IMR-90 (cell line): ENCODE data around the gene PHF21B. TPM values are rescaled to one million over a fixed set of nuclear protein-coding genes. Genes with fewer than 3 reads are reported as not detected.

Experiments used
- ATAC-seq: fragments of 200-7000 bp; cut with Tn5 transposase; 2 replicates; pipeline ENCODE4 v1.9.1; 2020; ENCODE audit warnings: low read depth, mild to moderate bottlenecking, moderate library complexity
- BruUV-seq: library from RNA; stranded (reverse); fragments of 400-500 nt; replicated peaks from 2 replicates; lab custom pipeline; 2021; lab: Mats Ljungman, UMichigan
- CTCF ChIA-PET: fragments of 300-600 bp; formaldehyde crosslinking; extraction: SDS; loops from one replicate; lab custom pipeline; 2021; ENCODE audit warnings: antibody characterized with exemption; lab: Yijun Ruan, JAX
- POLR2A ChIA-PET: fragments of 300-600 bp; sonication (Branson Sonifier 250); formaldehyde crosslinking; loops from one replicate; lab custom pipeline; 2022; ENCODE audit warnings: antibody characterized with exemption; ENCODE audit not compliant: unreplicated experiment; lab: Charles Lee
- DNase-seq: peaks from one replicate; pipeline ENCODE4 v3.0.0; 2013
- H2AFZ ChIP-seq: replicated peaks from 2 replicates; pipeline ENCODE3; 2013; ENCODE audit warnings: low read length, mild to moderate bottlenecking; ENCODE audit not compliant: poor library complexity
- H2AK5ac ChIP-seq: 2 replicates; pipeline ENCODE4 v1.6.1; 2013; ENCODE audit warnings: low read depth, low read length, inconsistent platforms
- H2AK9ac ChIP-seq: replicated peaks from 2 replicates; pipeline ENCODE3; 2013; ENCODE audit warnings: mild to moderate bottlenecking, low read depth, low read length, moderate library complexity; ENCODE audit not compliant: poor library complexity
- H2BK120ac ChIP-seq: 2 replicates; pipeline ENCODE4 v1.6.1; 2013; ENCODE audit warnings: low read depth, low read length, inconsistent platforms
- H2BK15ac ChIP-seq: 3 replicates; pipeline ENCODE4 v1.6.1; 2013; ENCODE audit warnings: low read depth, low read length, inconsistent platforms
- H2BK20ac ChIP-seq: 2 replicates; pipeline ENCODE4 v1.6.1; 2013; ENCODE audit warnings: low read depth, mild to moderate bottlenecking, inconsistent platforms, low read length, moderate library complexity
- H2BK5ac ChIP-seq: 2 replicates; pipeline ENCODE4 v1.6.1; 2013; ENCODE audit warnings: mild to moderate bottlenecking, low read depth, low read length, inconsistent platforms; ENCODE audit not compliant: poor library complexity, severe bottlenecking
- H3K14ac ChIP-seq: replicated peaks from 2 replicates; pipeline ENCODE4 v1.6.1; 2013; ENCODE audit warnings: low read depth, low read length, inconsistent platforms
- H3K18ac ChIP-seq: 2 replicates; pipeline ENCODE4 v1.6.1; 2013; ENCODE audit warnings: low read depth, low read length, control low read depth
- H3K23ac ChIP-seq: 2 replicates; pipeline ENCODE4 v1.6.1; 2013; ENCODE audit warnings: low read depth, low read length, inconsistent platforms
- H3K27ac ChIP-seq: 2 replicates; pipeline ENCODE4 v1.5.1; 2013; ENCODE audit warnings: mild to moderate bottlenecking, control low read depth, low read length; ENCODE audit not compliant: insufficient read depth
- H3K27me3 ChIP-seq: 2 replicates; pipeline ENCODE4 v1.6.1; 2013; ENCODE audit warnings: low read length; ENCODE audit not compliant: control insufficient read depth, insufficient read depth
- H3K36me3 ChIP-seq: 2 replicates; pipeline ENCODE4 v1.6.1; 2013; ENCODE audit warnings: low read length, mixed read lengths; ENCODE audit not compliant: control insufficient read depth, insufficient read depth
- H3K4ac ChIP-seq: 2 replicates; pipeline ENCODE4 v1.6.1; 2013; ENCODE audit warnings: low read depth, low read length, inconsistent platforms
- H3K4me1 ChIP-seq: 2 replicates; pipeline ENCODE4 v1.6.1; 2013; ENCODE audit warnings: low read length, mixed read lengths; ENCODE audit not compliant: control insufficient read depth, insufficient read depth
- H3K4me2 ChIP-seq: 2 replicates; pipeline ENCODE4 v1.6.1; 2013; ENCODE audit warnings: low read depth, mild to moderate bottlenecking, control low read depth, low read length, moderate library complexity
- H3K4me3 ChIP-seq: 2 replicates; pipeline ENCODE4 v1.5.1; 2013; ENCODE audit warnings: low read depth, mild to moderate bottlenecking, control low read depth, low read length, moderate library complexity; ENCODE audit not compliant: insufficient read depth
- H3K56ac ChIP-seq: 2 replicates; pipeline ENCODE4 v1.6.1; 2013; ENCODE audit warnings: low read length, inconsistent platforms; ENCODE audit not compliant: insufficient read depth; ENCODE audit errors: extremely low read depth
- H3K79me1 ChIP-seq, 2 experiments: 2 replicates each; pipeline ENCODE4 v1.6.1; 2013; ENCODE audit warnings: low read length in 2 of 2, inconsistent platforms in 1 of 2, low read depth in 1 of 2
- H3K9ac ChIP-seq: 2 replicates; pipeline ENCODE4 v1.6.1; 2013; ENCODE audit warnings: low read depth, low read length, control low read depth
- H3K9me1 ChIP-seq: 2 replicates; pipeline ENCODE4 v1.6.1; 2013; ENCODE audit warnings: low read length, inconsistent platforms; ENCODE audit not compliant: insufficient read depth
- H3K9me3 ChIP-seq: 2 replicates; pipeline ENCODE4 v1.6.1; 2013; ENCODE audit warnings: low read length; ENCODE audit not compliant: control insufficient read depth, insufficient read depth
- H4K20me1 ChIP-seq: 2 replicates; pipeline ENCODE4 v1.6.1; 2013; ENCODE audit warnings: low read length, inconsistent platforms; ENCODE audit not compliant: insufficient read depth
- H4K5ac ChIP-seq: 2 replicates; pipeline ENCODE4 v1.6.1; 2013; ENCODE audit warnings: mild to moderate bottlenecking, low read depth, low read length, control low read depth
- H4K8ac ChIP-seq, 2 experiments: 2 replicates each; pipeline ENCODE4 v1.6.1; 2013; ENCODE audit warnings: low read depth in 2 of 2, low read length in 2 of 2, control low read depth in 1 of 2, inconsistent platforms in 1 of 2
- H4K91ac ChIP-seq: 2 replicates; pipeline ENCODE4 v1.6.1; 2013; ENCODE audit warnings: low read depth, low read length, inconsistent platforms; ENCODE audit not compliant: insufficient read depth
- BHLHE40 ChIP-seq: fragments of 150-350 bp; IDR thresholded peaks from 2 replicates; pipeline ENCODE4 v1.6.1; 2016; ENCODE audit warnings: mild to moderate bottlenecking, low read depth, low read length
- CEBPB ChIP-seq: IDR thresholded peaks from 2 replicates; pipeline ENCODE4 v1.6.1; 2012; ENCODE audit warnings: low read depth, low read length, improper control_type of control experiment
- FOS ChIP-seq: fragments of 150-350 bp; IDR thresholded peaks from 2 replicates; pipeline ENCODE4 v1.6.1; 2016; ENCODE audit warnings: low read depth, low read length
- MAFK ChIP-seq: IDR thresholded peaks from 2 replicates; pipeline ENCODE4 v1.6.1; 2012; ENCODE audit warnings: low read depth, low read length, improper control_type of control experiment
- MAZ ChIP-seq: IDR thresholded peaks from 2 replicates; pipeline ENCODE4 v1.6.1; 2012; ENCODE audit warnings: low read depth, mild to moderate bottlenecking, low read length, improper control_type of control experiment, moderate library complexity, borderline replicate concordance
- MXI1 ChIP-seq: IDR thresholded peaks from 2 replicates; pipeline ENCODE4 v1.6.1; 2012; ENCODE audit warnings: low read depth, mild to moderate bottlenecking, low read length, moderate library complexity, borderline replicate concordance
- NFE2L2 ChIP-seq: fragments of 150-350 bp; IDR thresholded peaks from 2 replicates; pipeline ENCODE4 v1.6.1; 2016; ENCODE audit warnings: low read depth, mild to moderate bottlenecking, low read length
- RAD21 ChIP-seq: IDR thresholded peaks from 2 replicates; pipeline ENCODE4 v1.6.1; 2012; ENCODE audit warnings: low read length, improper control_type of control experiment
- SMC3 ChIP-seq: fragments of 150-350 bp; IDR thresholded peaks from 2 replicates; pipeline ENCODE4 v1.6.1; 2016; ENCODE audit warnings: low read depth, mild to moderate bottlenecking, antibody characterized with exemption, low read length, moderate library complexity
- WGBS, 2 experiments: methylation state at CpG; one replicate each; pipeline versions ENCODE4 v1.1.5 to v1.1.7; 2013; ENCODE audit warnings: missing lambda C conversion rate in 2 of 2; ENCODE audit not compliant: insufficient read length in 1 of 2; ENCODE audit errors: extremely low coverage in 2 of 2; 5-methylcytosine and 5-hydroxymethylcytosine counted together
- dilution Hi-C: fragments of 300-500 bp; cut with HindIII; formaldehyde crosslinking; loops from one replicate; pipeline ENCODE4 v1.14.3; 2018; ENCODE audit warnings: low sequenced_read_pairs; ENCODE audit not compliant: unreplicated experiment
- in situ Hi-C: fragments of 300-500 bp; cut with MboI; formaldehyde crosslinking; loops from 3 replicates; pipeline ENCODE4 v1.14.3; 2019; ENCODE audit warnings: low sequenced_read_pairs, inconsistent platforms, mixed read lengths
- intact Hi-C: fragments of 100-400 bp; cut with micrococcal nuclease; formaldehyde crosslinking; loops from 2 replicates; pipeline ENCODE4 v1.10.0; 2022
- polyA plus RNA-seq, 3 experiments: library from polyadenylated mRNA; depleted of rRNA; stranded (reverse); fragments of >200 nt; gene quantifications; 2 replicates each; pipeline ENCODE4 v1.2.3, GENCODE V29; 2012; ENCODE audit warnings: low replicate concordance in 1 of 3
- total RNA-seq: library from RNA; depleted of rRNA; stranded (reverse); fragments of >200 nt; gene quantifications from 2 replicates; pipeline ENCODE4 v1.2.3, GENCODE V29; 2012
- TF ChIP-seq, protein P1 (sequence below): conservative IDR thresholded peaks from 2 replicates; pipeline ENCODE4 v1.5.1; 2012; ENCODE audit warnings: mild to moderate bottlenecking, low read depth, low read length, improper control_type of control experiment
- TF ChIP-seq, protein P2 (sequence below): fragments of 150-350 bp; IDR thresholded peaks from 2 replicates; pipeline ENCODE4 v1.6.1; 2016; ENCODE audit warnings: low read depth, mild to moderate bottlenecking, low read length, moderate library complexity, borderline replicate concordance
- TF ChIP-seq, protein P3 (sequence below): fragments of 150-350 bp; IDR thresholded peaks from 2 replicates; pipeline ENCODE4 v1.6.1; 2017; ENCODE audit warnings: mild to moderate bottlenecking, antibody characterized with exemption, low read length, low read depth

Gene PHF21B
- total and polyA plus RNA-seq, 2 of the 4 experiments (the other 2 are of a cell fraction) = 0.02 TPM; not detected in 1

DNA sequence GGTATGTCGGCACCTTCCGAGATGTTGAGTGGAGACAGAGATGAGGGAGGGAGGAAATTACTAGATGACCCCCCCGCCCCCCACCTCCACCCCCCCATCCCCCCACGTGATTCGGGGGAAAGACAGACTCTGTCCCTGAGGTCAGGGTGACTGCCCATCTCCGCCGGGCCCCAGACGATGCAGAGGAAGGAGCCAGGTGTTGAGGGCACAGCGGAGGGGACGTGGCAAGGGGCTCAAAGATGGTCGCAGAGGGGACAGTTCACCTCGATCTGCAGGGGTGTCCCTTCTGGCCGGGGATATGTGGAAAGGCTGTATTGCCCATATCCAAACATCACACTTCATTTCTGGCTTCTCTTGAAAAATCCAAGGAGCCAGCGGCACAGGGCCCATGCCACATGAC lies 14.1 kb downstream of the PHF21B start:
- no peak overlapping the region for H3K4me2 ChIP-seq
- no TSS peak for BruUV-seq
- intact Hi-C loops (no loop called here), in situ Hi-C loops (loop anchor here (25.0 kb wide), 1 partner anchor 567 kb away; no protein-coding TSS in a partner anchor), dilution Hi-C loops (no loop called here)
- H3K36me3 ChIP-seq = no peaks in the 10 kb centered on the region
- no peak overlapping the region for H3K9ac ChIP-seq
- POLR2A ChIA-PET = no interaction called here
- H3K9me1 ChIP-seq = no peaks in the 10 kb centered on the region
- DNase-seq (no peak), ATAC-seq (no peak)
- TF ChIP-seq NFE2L2 (no peak), MAZ (no peak), BHLHE40 (no peak), CEBPB (no peak), SMC3 (no peak), MAFK (no peak), FOS (no peak), MXI1 (no peak), RAD21 (no peak)
- TF ChIP-seq, protein P1, sequence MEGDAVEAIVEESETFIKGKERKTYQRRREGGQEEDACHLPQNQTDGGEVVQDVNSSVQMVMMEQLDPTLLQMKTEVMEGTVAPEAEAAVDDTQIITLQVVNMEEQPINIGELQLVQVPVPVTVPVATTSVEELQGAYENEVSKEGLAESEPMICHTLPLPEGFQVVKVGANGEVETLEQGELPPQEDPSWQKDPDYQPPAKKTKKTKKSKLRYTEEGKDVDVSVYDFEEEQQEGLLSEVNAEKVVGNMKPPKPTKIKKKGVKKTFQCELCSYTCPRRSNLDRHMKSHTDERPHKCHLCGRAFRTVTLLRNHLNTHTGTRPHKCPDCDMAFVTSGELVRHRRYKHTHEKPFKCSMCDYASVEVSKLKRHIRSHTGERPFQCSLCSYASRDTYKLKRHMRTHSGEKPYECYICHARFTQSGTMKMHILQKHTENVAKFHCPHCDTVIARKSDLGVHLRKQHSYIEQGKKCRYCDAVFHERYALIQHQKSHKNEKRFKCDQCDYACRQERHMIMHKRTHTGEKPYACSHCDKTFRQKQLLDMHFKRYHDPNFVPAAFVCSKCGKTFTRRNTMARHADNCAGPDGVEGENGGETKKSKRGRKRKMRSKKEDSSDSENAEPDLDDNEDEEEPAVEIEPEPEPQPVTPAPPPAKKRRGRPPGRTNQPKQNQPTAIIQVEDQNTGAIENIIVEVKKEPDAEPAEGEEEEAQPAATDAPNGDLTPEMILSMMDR = no peak
- TF ChIP-seq, protein P2, sequence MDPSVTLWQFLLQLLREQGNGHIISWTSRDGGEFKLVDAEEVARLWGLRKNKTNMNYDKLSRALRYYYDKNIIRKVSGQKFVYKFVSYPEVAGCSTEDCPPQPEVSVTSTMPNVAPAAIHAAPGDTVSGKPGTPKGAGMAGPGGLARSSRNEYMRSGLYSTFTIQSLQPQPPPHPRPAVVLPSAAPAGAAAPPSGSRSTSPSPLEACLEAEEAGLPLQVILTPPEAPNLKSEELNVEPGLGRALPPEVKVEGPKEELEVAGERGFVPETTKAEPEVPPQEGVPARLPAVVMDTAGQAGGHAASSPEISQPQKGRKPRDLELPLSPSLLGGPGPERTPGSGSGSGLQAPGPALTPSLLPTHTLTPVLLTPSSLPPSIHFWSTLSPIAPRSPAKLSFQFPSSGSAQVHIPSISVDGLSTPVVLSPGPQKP = no peak
- TF ChIP-seq, protein P3, sequence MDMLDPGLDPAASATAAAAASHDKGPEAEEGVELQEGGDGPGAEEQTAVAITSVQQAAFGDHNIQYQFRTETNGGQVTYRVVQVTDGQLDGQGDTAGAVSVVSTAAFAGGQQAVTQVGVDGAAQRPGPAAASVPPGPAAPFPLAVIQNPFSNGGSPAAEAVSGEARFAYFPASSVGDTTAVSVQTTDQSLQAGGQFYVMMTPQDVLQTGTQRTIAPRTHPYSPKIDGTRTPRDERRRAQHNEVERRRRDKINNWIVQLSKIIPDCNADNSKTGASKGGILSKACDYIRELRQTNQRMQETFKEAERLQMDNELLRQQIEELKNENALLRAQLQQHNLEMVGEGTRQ = no peak
- no peak overlapping the region for H3K56ac ChIP-seq
- H4K20me1 ChIP-seq = no peaks in the 10 kb centered on the region
- H3K4me1 ChIP-seq = no peaks in the 10 kb centered on the region
- H2BK20ac ChIP-seq = no peak overlapping the region
- no peak overlapping the region for H2AFZ ChIP-seq
- no peak overlapping the region for H3K4ac ChIP-seq
- no peak overlapping the region for H3K4me3 ChIP-seq
- no peak overlapping the region for H3K23ac ChIP-seq
- H3K9me3 ChIP-seq = no peaks in the 10 kb centered on the region
- H3K14ac ChIP-seq = no peak overlapping the region
- no peak overlapping the region for H3K18ac ChIP-seq
- no peak overlapping the region for H2BK15ac ChIP-seq
- CTCF ChIA-PET = no interaction called here
- H4K91ac ChIP-seq = no peak overlapping the region
- no peak overlapping the region for H3K27ac ChIP-seq
- H3K27me3 ChIP-seq = peaks cover 59% of the 10 kb centered on the region
- H2BK5ac ChIP-seq = no peak overlapping the region
- H2AK9ac ChIP-seq = no peak overlapping the region
- no peaks in the 10 kb centered on the region for H3K79me1 ChIP-seq
- no CpG with 5 or more reads among the region's 14 CpGs for WGBS, 2 experiments
- H2BK120ac ChIP-seq = no peak overlapping the region
- H4K5ac ChIP-seq = no peak overlapping the region
- H2AK5ac ChIP-seq = no peak overlapping the region
- H4K8ac ChIP-seq = no peak overlapping the region
